CD4-positive, CD25-positive, alpha-beta regulatory T cell (primary cell): ENCODE data around the gene ZNF365. TPM values are rescaled to one million over a fixed set of nuclear protein-coding genes. Genes with fewer than 3 reads are reported as not detected.

Experiments
- ATAC-seq, 2 donors: fragments of 150-1000 bp; cut with Tn5 transposase; one replicate each; pipeline ENCODE4 v1.10.0; 2021; ENCODE audit warnings: low read depth in 2 of 2, moderate number of reproducible peaks in 2 of 2, moderate library complexity in 1 of 2
- DNase-seq, 3 donors: peaks; one replicate each; pipeline versions ENCODE4 v3.0.0 to v3.0.0-alpha.2; 2012 to 2022; ENCODE audit warnings: mixed read lengths in 1 of 3
- H3K27ac ChIP-seq: one replicate; pipeline ENCODE4 v1.7.0; 2013; ENCODE audit warnings: mild to moderate bottlenecking, low read length; ENCODE audit not compliant: insufficient read depth, poor library complexity, severe bottlenecking
- H3K27me3 ChIP-seq: one replicate; pipeline ENCODE4 v1.7.0; 2013; ENCODE audit warnings: low read length; ENCODE audit not compliant: control insufficient read depth, insufficient read depth
- H3K36me3 ChIP-seq: one replicate; pipeline ENCODE4 v1.7.0; 2013; ENCODE audit warnings: mild to moderate bottlenecking, low read length, moderate library complexity; ENCODE audit not compliant: control insufficient read depth, insufficient read depth
- H3K4me1 ChIP-seq: 2 replicates; pipeline ENCODE4 v1.7.0; 2013; ENCODE audit warnings: mild to moderate bottlenecking, low read length; ENCODE audit not compliant: insufficient read depth, control insufficient read depth, poor library complexity, severe bottlenecking
- H3K4me3 ChIP-seq: one replicate; pipeline ENCODE4 v1.7.0; 2013; ENCODE audit warnings: low read depth, mild to moderate bottlenecking, low read length, moderate library complexity
- H3K9me3 ChIP-seq, 2 experiments: 1 replicate in 1 of 2; 2 replicates in 1 of 2; pipeline ENCODE4 v1.7.0; 2013; ENCODE audit warnings: low read length in 2 of 2, mild to moderate bottlenecking in 1 of 2, moderate library complexity in 1 of 2; ENCODE audit not compliant: control insufficient read depth in 2 of 2
- H3K27ac Mint-ChIP-seq, 3 donors: one replicate each; pipeline ENCODE4 v1.8.0; 2020 to 2022; ENCODE audit warnings: mild to moderate bottlenecking in 3 of 3, mixed read lengths in 3 of 3, moderate library complexity in 2 of 3
- H3K27me3 Mint-ChIP-seq: one replicate; pipeline ENCODE4 v1.8.0; 2022; ENCODE audit warnings: mild to moderate bottlenecking, mixed read lengths
- H3K36me3 Mint-ChIP-seq: one replicate; pipeline ENCODE4 v1.8.0; 2020; ENCODE audit warnings: mixed read lengths
- H3K4me1 Mint-ChIP-seq, 4 donors: one replicate each; pipeline ENCODE4 v1.8.0; 2020 to 2022; ENCODE audit warnings: mixed read lengths in 4 of 4, mild to moderate bottlenecking in 1 of 4
- H3K4me3 Mint-ChIP-seq, 4 donors: one replicate each; pipeline ENCODE4 v1.8.0; 2020 to 2022; ENCODE audit warnings: mild to moderate bottlenecking in 4 of 4, mixed read lengths in 4 of 4, moderate library complexity in 3 of 4
- H3K9me3 Mint-ChIP-seq, 7 donors: one replicate each; pipeline ENCODE4 v1.8.0; 2020 to 2022; ENCODE audit warnings: mixed read lengths in 7 of 7, mild to moderate bottlenecking in 3 of 7, moderate library complexity in 2 of 7
- polyA plus RNA-seq, 4 donors: library from polyadenylated mRNA; unstranded; fragments of 300-500 nt; fragmentation: Illumina TruSeq; gene quantifications; one replicate each; pipeline ENCODE4 v1.2.3, GENCODE V29; 2021
- total RNA-seq: library from RNA; stranded (reverse); gene quantifications from one replicate; pipeline ENCODE4 v1.2.3, GENCODE V29; 2022

The ZNF365 gene
- total and polyA plus RNA-seq, 5 donors from 2014 or later, result 6.2 to 13.8 (median 7.2) TPM

DNA sequence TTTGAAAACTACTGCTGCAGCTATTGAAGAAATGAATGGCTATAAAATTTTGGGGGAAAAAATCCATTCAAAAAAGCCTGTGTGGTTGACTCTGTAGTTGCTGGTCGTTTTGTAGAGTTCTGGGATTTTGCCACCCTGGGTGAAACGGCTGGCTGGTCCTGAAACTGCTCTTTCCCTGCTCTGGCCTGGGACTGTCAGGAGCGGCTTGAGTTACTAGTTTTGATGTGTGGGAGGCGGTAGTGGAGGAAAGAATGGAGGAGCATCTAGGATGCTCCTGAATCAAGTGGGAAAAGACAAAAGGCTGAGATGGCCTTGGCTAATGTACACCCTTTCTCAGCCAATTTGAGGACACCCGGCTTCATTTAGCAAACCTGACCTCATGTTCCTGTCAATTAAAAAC lies 72.5 kb downstream of the ZNF365 start:
- H3K27me3 Mint-ChIP-seq, result peaks cover 10% of the 10 kb centered on the region
- H3K4me3 Mint-ChIP-seq, result no peak overlapping the region
- H3K4me3 ChIP-seq, result no peak overlapping the region
- no peaks in the 10 kb centered on the region for H3K4me1 Mint-ChIP-seq
- no peak for DNase-seq
- no peaks in the 10 kb centered on the region for H3K9me3 Mint-ChIP-seq
- ATAC-seq, result no peak
- H3K36me3 Mint-ChIP-seq, result no peaks in the 10 kb centered on the region
- H3K27me3 ChIP-seq, result peaks cover 2% of the 10 kb centered on the region
- no peaks in the 10 kb centered on the region for H3K4me1 ChIP-seq
- no peaks in the 10 kb centered on the region for H3K9me3 ChIP-seq
- H3K27ac Mint-ChIP-seq, result no peak overlapping the region
- no peak overlapping the region for H3K27ac ChIP-seq
- no peaks in the 10 kb centered on the region for H3K36me3 ChIP-seq

DNA sequence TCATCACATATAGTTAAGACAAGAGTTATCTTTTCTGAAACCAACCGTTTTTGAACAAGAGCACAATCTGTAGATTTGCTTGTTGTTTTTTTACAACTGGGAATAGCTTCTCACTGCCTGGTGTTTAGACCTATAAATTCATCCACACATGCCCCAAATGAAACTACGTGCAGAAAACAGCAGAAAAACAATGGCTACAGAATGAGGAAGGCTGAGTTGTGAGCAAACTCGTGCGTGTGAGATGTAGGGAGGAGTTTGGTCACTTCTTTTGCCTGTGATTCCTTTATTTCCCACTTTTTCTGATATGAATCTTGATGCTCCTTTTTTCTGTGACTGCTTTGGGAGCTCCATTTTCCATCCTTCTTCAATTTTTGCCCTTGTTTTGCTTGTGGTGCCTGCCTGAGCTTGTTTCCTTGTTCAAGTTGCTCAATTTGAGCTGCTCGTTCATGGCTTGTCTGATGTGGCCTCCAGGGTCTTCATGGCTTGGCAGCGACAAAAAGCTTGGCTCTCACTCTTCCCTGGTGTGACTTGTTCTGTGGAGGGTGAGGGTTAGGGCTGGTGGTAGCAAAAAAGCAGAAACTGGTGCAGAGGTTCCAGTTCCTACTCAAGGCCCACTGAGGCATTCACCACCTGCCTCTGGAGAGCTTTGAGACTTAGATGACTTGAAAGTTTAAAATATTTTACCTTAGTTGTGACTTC lies 76.9 kb downstream of the ZNF365 start:
- no peak for DNase-seq
- Histone ChIP-seq H3K4me1 (no peaks in the 10 kb centered on the region), H3K4me3 (no peak overlapping the region), H3K9me3 (no peaks in the 10 kb centered on the region), H3K27me3 (no peaks in the 10 kb centered on the region), H3K27ac (no peak overlapping the region), H3K36me3 (no peaks in the 10 kb centered on the region)
- Mint-ChIP-seq H3K9me3 (peaks cover 0 to 4% (median 3%) of the 10 kb centered on the region in 7 donors), H3K4me3 (no peak overlapping the region), H3K36me3 (no peaks in the 10 kb centered on the region), H3K27me3 (peaks cover 6% of the 10 kb centered on the region), H3K27ac (peak overlapping the region in 1 of 3 donors; percentile 1), H3K4me1 (no peaks in the 10 kb centered on the region)
- no peak for ATAC-seq

DNA sequence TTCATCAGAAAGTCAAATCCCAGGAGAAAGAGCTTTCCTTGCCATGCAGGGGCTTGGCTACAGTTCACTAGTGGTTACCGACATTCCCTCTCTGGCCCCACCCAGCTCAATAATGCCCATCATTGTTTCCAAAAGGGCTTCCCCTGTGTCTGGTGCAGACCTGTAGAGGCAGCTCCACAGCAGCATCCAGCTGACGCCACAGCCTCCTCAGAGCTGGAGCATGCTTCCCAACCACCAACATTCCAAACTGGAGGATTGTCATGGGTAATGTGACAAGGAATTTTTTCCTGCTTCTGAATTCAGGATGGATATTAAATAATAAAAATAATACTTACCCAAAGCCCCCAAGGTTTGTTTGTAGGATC lies 77.4 kb downstream of the ZNF365 start:
- Mint-ChIP-seq H3K27me3 (peaks cover 6% of the 10 kb centered on the region), H3K9me3 (peaks cover 0 to 4% (median 3%) of the 10 kb centered on the region in 7 donors), H3K4me3 (no peak overlapping the region), H3K4me1 (no peaks in the 10 kb centered on the region), H3K27ac (no peak overlapping the region), H3K36me3 (no peaks in the 10 kb centered on the region)
- Histone ChIP-seq H3K4me1 (no peaks in the 10 kb centered on the region), H3K4me3 (no peak overlapping the region), H3K27me3 (no peaks in the 10 kb centered on the region), H3K36me3 (no peaks in the 10 kb centered on the region), H3K9me3 (no peaks in the 10 kb centered on the region), H3K27ac (no peak overlapping the region)
- DNase-seq (no peak), ATAC-seq (no peak)

Other genes starting within 250 kb of the ZNF365 start
- gene RTKN2, start 105.5 kb upstream of the ZNF365 start, total RNA-seq, result 99.5 TPM
- gene RTKN2, start 105.5 kb upstream of the ZNF365 start, polyA plus RNA-seq, result 10 to 100 TPM; 38.0 to 64.2 (median 60.4) TPM